Right lobe of liver (tissue), 4 donors: Measurements from ENCODE around the gene TGFBR1.

Source experiments
- CTCF ChIP-seq, 4 donors: fragments of 200-600 bp in 3 of 4; fragments of 450-650 bp in 1 of 4; IDR thresholded peaks; one replicate each; pipeline versions ENCODE4 v1.5.1 to v1.8.0; 2016 to 2022; ENCODE audit warnings: antibody characterized with exemption in 4 of 4, mild to moderate bottlenecking in 2 of 4
- POLR2A ChIP-seq: fragments of 450-650 bp; IDR thresholded peaks from one replicate; pipeline ENCODE4 v1.6.1; 2017; ENCODE audit warnings: antibody characterized with exemption, mild to moderate bottlenecking
- donor health status: DM: no; HTN: no; CAD: no.
- donor health status: DM: no; HTN: no; CAD: no.
- donor health status: DM: no; HTN: yes; CAD: no.

GRCh38 chr9:99135456-99135855 lies 30.5 kb downstream of the TGFBR1 start:
- no peak for TF ChIP-seq CTCF (IDR thresholded peaks at IDR 0.05)
- TF ChIP-seq POLR2A, result no peak
